C4-2B (cell line): ENCODE results near the gene IFI6.

ENCODE experiments used
- CTCF ChIP-seq: fragments of 450-650 bp; conservative IDR thresholded peaks from 2 replicates; pipeline ENCODE4 v1.5.1; 2017; ENCODE audit warnings: mild to moderate bottlenecking
- ZFX ChIP-seq: fragments of 450-650 bp; IDR thresholded peaks from 2 replicates; pipeline ENCODE4 v1.6.1; 2017

- TF ChIP-seq CTCF (no peak), ZFX (no peak)
These were observed 41.0 kb downstream of the IFI6 start for GRCh38 chr1:27630859-27631491.
